ENCODE data around the gene TAF9B.

Gene TAF9B

DNA sequence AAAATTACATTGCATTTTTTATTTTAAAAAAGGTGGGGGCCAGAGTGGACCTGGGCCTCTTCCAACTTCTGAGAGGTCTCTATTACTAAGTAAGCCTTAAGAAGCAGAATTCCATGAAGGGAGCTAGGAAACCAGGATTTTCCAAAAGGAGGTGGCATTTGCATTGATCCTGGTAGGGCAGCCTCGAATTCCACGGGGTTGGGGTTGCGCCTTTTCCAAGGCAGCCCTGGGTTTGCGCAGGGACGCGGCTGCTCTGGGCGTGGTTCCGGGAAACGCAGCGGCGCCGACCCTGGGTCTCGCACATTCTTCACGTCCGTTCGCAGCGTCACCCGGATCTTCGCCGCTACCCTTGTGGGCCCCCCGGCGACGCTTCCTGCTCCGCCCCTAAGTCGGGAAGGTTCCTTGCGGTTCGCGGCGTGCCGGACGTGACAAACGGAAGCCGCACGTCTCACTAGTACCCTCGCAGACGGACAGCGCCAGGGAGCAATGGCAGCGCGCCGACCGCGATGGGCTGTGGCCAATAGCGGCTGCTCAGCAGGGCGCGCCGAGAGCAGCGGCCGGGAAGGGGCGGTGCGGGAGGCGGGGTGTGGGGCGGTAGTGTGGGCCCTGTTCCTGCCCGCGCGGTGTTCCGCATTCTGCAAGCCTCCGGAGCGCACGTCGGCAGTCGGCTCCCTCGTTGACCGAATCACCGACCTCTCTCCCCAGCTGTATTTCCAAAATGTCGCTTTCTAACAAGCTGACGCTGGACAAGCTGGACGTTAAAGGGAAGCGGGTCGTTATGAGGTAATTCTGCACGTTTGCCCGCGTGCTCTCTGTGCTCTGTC lies 35.6 kb downstream of the TAF9B start, which contains the start of gene PGK1:
Gene PGK1, plus strand, starts transcription at position 626 of the 824 bp plus-strand sequence. Its CDS starts 93 bp downstream, at position 719.
- DNase-seq: peak; percentile 97
- no peaks in the 10 kb centered on the region for H3K9me3 ChIP-seq (ENCODE audit: control insufficient read depth, low read length)
- H3K4me2 ChIP-seq (ENCODE audit: low read length, poor library complexity, severe bottlenecking): peak within 1 kb of the TSS; percentile 58
- H3K9ac ChIP-seq (ENCODE audit: low read length): peak within 1 kb of the TSS; percentile 98
- peaks cover 2% of the 10 kb centered on the region for H3K4me1 ChIP-seq (ENCODE audit: control insufficient read depth, insufficient read depth, low read depth, low read length)
- H2AK5ac ChIP-seq (ENCODE audit: low read length, severe bottlenecking): no peak within 1 kb of the TSS
- H4K91ac ChIP-seq (ENCODE audit: low read length): peak within 1 kb of the TSS; percentile 25
- no peak within 1 kb of the TSS for H2BK5ac ChIP-seq (ENCODE audit: low read depth, low read length, poor library complexity, severe bottlenecking)
- no peaks in the 10 kb centered on the region for H3K79me1 ChIP-seq (replicated peaks; ENCODE audit: low read length, poor library complexity, severe bottlenecking)
- WGBS: 0% methylated on average over 36 of the region's 72 CpGs
- H2BK12ac ChIP-seq (ENCODE audit: low read length in 2 of 2): no peak within 1 kb of the TSS
- H3K18ac ChIP-seq (ENCODE audit: low read depth in 1 of 2, low read length in 2 of 2): peak within 1 kb of the TSS; percentile 83 to 95
- H3K23ac ChIP-seq (ENCODE audit: low read length in 2 of 2): no peak within 1 kb of the TSS
- H4K8ac ChIP-seq (ENCODE audit: low read length): peak within 1 kb of the TSS; percentile 54
- H3K27ac ChIP-seq (ENCODE audit: low read length, poor library complexity, severe bottlenecking): peak within 1 kb of the TSS; percentile 95
- no peaks in the 10 kb centered on the region for H3K27me3 ChIP-seq (ENCODE audit: control insufficient read depth in 1 of 2, insufficient read depth in 1 of 2, low read length in 2 of 2)
- no peak within 1 kb of the TSS for H2AFZ ChIP-seq (ENCODE audit: low read depth, low read length)
- H3K36me3 ChIP-seq (ENCODE audit: control insufficient read depth in 1 of 2, insufficient read depth in 2 of 2, low read depth in 1 of 2, low read length in 2 of 2): peaks cover 0 to 11% of the 10 kb centered on the region in 2 experiments
- H3K14ac ChIP-seq (ENCODE audit: low read length in 2 of 2): peak within 1 kb of the TSS in 1 of 2 experiments; percentile 32
- H2BK120ac ChIP-seq (ENCODE audit: low read depth, low read length): peak within 1 kb of the TSS; percentile 1
- H3K4me3 ChIP-seq (ENCODE audit: insufficient read depth in 1 of 2, low read depth in 1 of 2, low read length in 2 of 2): peak within 1 kb of the TSS; percentile 71 to 94
- H2BK15ac ChIP-seq (ENCODE audit: low read depth, poor library complexity, severe bottlenecking): no peak within 1 kb of the TSS
- H3K4ac ChIP-seq (ENCODE audit: low read depth in 1 of 2, low read length in 2 of 2): peak within 1 kb of the TSS in 1 of 2 experiments; percentile 94

DNA sequence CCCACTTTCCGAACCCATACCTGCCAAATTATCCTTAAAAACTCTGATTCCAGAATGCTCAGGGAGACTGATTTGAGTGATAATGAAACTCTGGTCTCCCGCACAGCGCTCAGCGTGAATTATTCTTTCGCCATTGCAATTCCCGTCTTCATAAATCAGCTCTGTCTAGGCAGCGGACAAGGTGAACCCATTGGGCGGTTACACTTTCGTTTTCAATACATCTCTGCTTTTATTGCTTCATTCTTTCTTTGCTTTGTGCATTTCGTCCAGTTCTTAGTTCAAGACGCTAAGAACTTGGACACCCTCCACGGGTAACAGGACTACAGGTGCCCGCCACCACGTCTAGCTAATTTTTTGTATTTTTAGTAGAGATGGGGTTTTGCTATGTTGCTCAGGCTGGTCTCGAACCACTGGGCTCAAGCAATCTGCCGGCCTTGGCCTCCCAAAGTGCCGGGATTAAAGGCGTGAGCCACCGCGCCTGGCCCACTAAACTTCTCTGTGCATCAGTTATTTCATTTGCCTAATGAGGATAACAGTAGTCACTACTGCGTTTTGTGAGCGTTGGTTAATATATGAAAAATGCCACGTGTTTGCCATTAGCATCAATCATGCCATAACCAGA lies 36.3 kb downstream of the TAF9B start:
- Histone ChIP-seq H3K27ac (ENCODE audit: low read length, poor library complexity, severe bottlenecking) (peak overlapping the region; percentile 95), H3K4me2 (ENCODE audit: low read length, poor library complexity, severe bottlenecking) (no peak overlapping the region), H3K79me1 (replicated peaks; ENCODE audit: low read length, poor library complexity, severe bottlenecking) (no peaks in the 10 kb centered on the region), H3K27me3 (ENCODE audit: control insufficient read depth in 1 of 2, insufficient read depth in 1 of 2, low read length in 2 of 2) (no peaks in the 10 kb centered on the region), H3K9ac (ENCODE audit: low read length) (peak overlapping the region; percentile 87), H3K14ac (ENCODE audit: low read length in 2 of 2) (no peak overlapping the region), H2BK120ac (ENCODE audit: low read depth, low read length) (no peak overlapping the region), H2AK5ac (ENCODE audit: low read length, severe bottlenecking) (no peak overlapping the region), H3K9me3 (ENCODE audit: control insufficient read depth, low read length) (no peaks in the 10 kb centered on the region), H3K4me1 (ENCODE audit: control insufficient read depth, insufficient read depth, low read depth, low read length) (peaks cover 2% of the 10 kb centered on the region), H2BK12ac (ENCODE audit: low read length in 2 of 2) (no peak overlapping the region), H2BK5ac (ENCODE audit: low read depth, low read length, poor library complexity, severe bottlenecking) (no peak overlapping the region), H3K23ac (ENCODE audit: low read length in 2 of 2) (no peak overlapping the region), H2BK15ac (ENCODE audit: low read depth, poor library complexity, severe bottlenecking) (no peak overlapping the region), H4K8ac (ENCODE audit: low read length) (peak overlapping the region; percentile 54), H3K18ac (ENCODE audit: low read depth in 1 of 2, low read length in 2 of 2) (peak overlapping the region; percentile 52 to 83), H3K4me3 (ENCODE audit: insufficient read depth in 1 of 2, low read depth in 1 of 2, low read length in 2 of 2) (peak overlapping the region in 1 of 2 experiments; percentile 72), H3K36me3 (ENCODE audit: control insufficient read depth in 1 of 2, insufficient read depth in 2 of 2, low read depth in 1 of 2, low read length in 2 of 2) (peaks cover 0 to 11% of the 10 kb centered on the region in 2 experiments), H4K91ac (ENCODE audit: low read length) (no peak overlapping the region), H2AFZ (ENCODE audit: low read depth, low read length) (no peak overlapping the region), H3K4ac (ENCODE audit: low read depth in 1 of 2, low read length in 2 of 2) (no peak overlapping the region)
- WGBS: 96% methylated on average over 15 of the region's 23 CpGs
- no peak for DNase-seq

DNA sequence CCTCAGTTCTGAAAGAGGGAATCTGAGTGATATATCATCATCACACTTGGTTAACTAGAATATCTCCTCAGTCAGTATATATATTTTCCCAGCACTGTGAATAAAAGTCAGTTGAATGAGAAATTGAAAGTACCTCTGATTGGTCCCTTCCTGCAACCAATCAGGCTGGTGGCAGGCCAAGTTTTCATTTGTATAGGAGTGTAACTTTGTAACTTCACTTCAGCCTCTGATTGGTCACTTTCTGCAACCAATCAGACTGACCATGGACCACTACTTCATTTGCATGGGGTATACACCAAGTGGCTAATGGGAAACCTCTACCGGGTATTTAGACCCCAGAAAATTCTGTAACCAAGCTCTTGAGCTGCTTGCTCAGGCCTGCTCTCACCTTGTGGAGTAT lies 37.4 kb downstream of the TAF9B start:
- H3K4me1 ChIP-seq (ENCODE audit: control insufficient read depth, insufficient read depth, low read depth, low read length): peaks cover 2% of the 10 kb centered on the region
- WGBS: no CpG with 5 or more reads among the region's 1 CpG
- H3K23ac ChIP-seq (ENCODE audit: low read length in 2 of 2): no peak overlapping the region
- no peak overlapping the region for H3K14ac ChIP-seq (ENCODE audit: low read length in 2 of 2)
- H2AK5ac ChIP-seq (ENCODE audit: low read length, severe bottlenecking): no peak overlapping the region
- H2BK12ac ChIP-seq (ENCODE audit: low read length in 2 of 2): no peak overlapping the region
- H3K18ac ChIP-seq (ENCODE audit: low read depth in 1 of 2, low read length in 2 of 2): no peak overlapping the region
- no peak overlapping the region for H2BK120ac ChIP-seq (ENCODE audit: low read depth, low read length)
- H2BK15ac ChIP-seq (ENCODE audit: low read depth, poor library complexity, severe bottlenecking): no peak overlapping the region
- H3K4ac ChIP-seq (ENCODE audit: low read depth in 1 of 2, low read length in 2 of 2): no peak overlapping the region
- no peak overlapping the region for H4K91ac ChIP-seq (ENCODE audit: low read length)
- no peak overlapping the region for H3K4me2 ChIP-seq (ENCODE audit: low read length, poor library complexity, severe bottlenecking)
- H2BK5ac ChIP-seq (ENCODE audit: low read depth, low read length, poor library complexity, severe bottlenecking): no peak overlapping the region
- no peak overlapping the region for H3K4me3 ChIP-seq (ENCODE audit: insufficient read depth in 1 of 2, low read depth in 1 of 2, low read length in 2 of 2)
- H2AFZ ChIP-seq (ENCODE audit: low read depth, low read length): no peak overlapping the region
- peaks cover 0 to 6% of the 10 kb centered on the region in 2 experiments for H3K36me3 ChIP-seq (ENCODE audit: control insufficient read depth in 1 of 2, insufficient read depth in 2 of 2, low read depth in 1 of 2, low read length in 2 of 2)
- no peak overlapping the region for H4K8ac ChIP-seq (ENCODE audit: low read length)
- no peak overlapping the region for H3K27ac ChIP-seq (ENCODE audit: low read length, poor library complexity, severe bottlenecking)
- no peaks in the 10 kb centered on the region for H3K27me3 ChIP-seq (ENCODE audit: control insufficient read depth in 1 of 2, insufficient read depth in 1 of 2, low read length in 2 of 2)
- no peaks in the 10 kb centered on the region for H3K9me3 ChIP-seq (ENCODE audit: control insufficient read depth, low read length)
- no peak for DNase-seq
- H3K79me1 ChIP-seq (replicated peaks; ENCODE audit: low read length, poor library complexity, severe bottlenecking): no peaks in the 10 kb centered on the region
- H3K9ac ChIP-seq (ENCODE audit: low read length): no peak overlapping the region

DNA sequence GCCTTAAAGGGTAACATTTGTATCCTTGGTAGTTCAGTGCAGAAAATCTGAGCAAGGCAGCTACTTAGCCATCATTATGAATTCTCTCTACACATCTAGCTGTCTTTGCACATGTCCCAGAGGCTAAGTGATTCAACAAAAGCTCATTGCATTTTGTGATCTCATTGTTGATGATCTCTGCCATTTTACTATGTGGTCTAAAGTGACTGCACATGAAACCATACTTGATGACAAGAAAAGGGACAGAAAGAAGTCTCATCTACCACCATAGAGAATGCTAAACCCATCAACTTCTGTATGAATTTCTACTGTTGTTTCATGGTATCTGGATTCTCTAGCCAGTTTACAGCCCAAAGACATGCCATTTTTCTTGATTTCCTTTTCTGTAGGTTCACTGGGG lies 41.3 kb downstream of the TAF9B start:
- Histone ChIP-seq H4K91ac (ENCODE audit: low read length) (no peak overlapping the region), H3K79me1 (replicated peaks; ENCODE audit: low read length, poor library complexity, severe bottlenecking) (no peaks in the 10 kb centered on the region), H3K18ac (ENCODE audit: low read depth in 1 of 2, low read length in 2 of 2) (no peak overlapping the region), H3K4me2 (ENCODE audit: low read length, poor library complexity, severe bottlenecking) (no peak overlapping the region), H3K23ac (ENCODE audit: low read length in 2 of 2) (no peak overlapping the region), H2BK12ac (ENCODE audit: low read length in 2 of 2) (no peak overlapping the region), H2BK15ac (ENCODE audit: low read depth, poor library complexity, severe bottlenecking) (no peak overlapping the region), H3K14ac (ENCODE audit: low read length in 2 of 2) (no peak overlapping the region), H4K8ac (ENCODE audit: low read length) (no peak overlapping the region), H3K9me3 (ENCODE audit: control insufficient read depth, low read length) (no peaks in the 10 kb centered on the region), H3K4me1 (ENCODE audit: control insufficient read depth, insufficient read depth, low read depth, low read length) (no peaks in the 10 kb centered on the region), H3K27ac (ENCODE audit: low read length, poor library complexity, severe bottlenecking) (no peak overlapping the region), H3K4me3 (ENCODE audit: insufficient read depth in 1 of 2, low read depth in 1 of 2, low read length in 2 of 2) (no peak overlapping the region), H3K27me3 (ENCODE audit: control insufficient read depth in 1 of 2, insufficient read depth in 1 of 2, low read length in 2 of 2) (peaks cover 0 to 6% of the 10 kb centered on the region in 2 experiments), H2BK5ac (ENCODE audit: low read depth, low read length, poor library complexity, severe bottlenecking) (no peak overlapping the region), H2AK5ac (ENCODE audit: low read length, severe bottlenecking) (no peak overlapping the region), H3K9ac (ENCODE audit: low read length) (no peak overlapping the region), H3K36me3 (ENCODE audit: control insufficient read depth in 1 of 2, insufficient read depth in 2 of 2, low read depth in 1 of 2, low read length in 2 of 2) (no peaks in the 10 kb centered on the region), H2AFZ (ENCODE audit: low read depth, low read length) (no peak overlapping the region), H2BK120ac (ENCODE audit: low read depth, low read length) (no peak overlapping the region), H3K4ac (ENCODE audit: low read depth in 1 of 2, low read length in 2 of 2) (no peak overlapping the region)
- no peak for DNase-seq

Measured in mesenchymal stem cell (in vitro differentiated cells and primary cell).